Endodermal cell (in vitro differentiated cells): ENCODE measurements around the gene ATP12A. TPM values are rescaled to one million over a fixed set of nuclear protein-coding genes. Genes with fewer than 3 reads are reported as not detected.

Experiments used
- DNase-seq: peaks from one replicate; pipeline ENCODE4 v3.0.0-alpha.2; 2017
- H3K27ac ChIP-seq: 2 replicates; pipeline ENCODE4 v1.5.1; 2013; ENCODE audit warnings: mild to moderate bottlenecking, low read depth, low read length, moderate library complexity
- H3K27me3 ChIP-seq: 2 replicates; pipeline ENCODE4 v1.6.1; 2013; ENCODE audit warnings: mild to moderate bottlenecking, low read length, moderate library complexity; ENCODE audit not compliant: insufficient read depth, control insufficient read depth, poor library complexity, severe bottlenecking
- H3K36me3 ChIP-seq: 2 replicates; pipeline ENCODE4 v1.7.0; 2013; ENCODE audit warnings: mild to moderate bottlenecking, low read length, moderate library complexity; ENCODE audit not compliant: control insufficient read depth, insufficient read depth
- H3K4me1 ChIP-seq: one replicate; pipeline ENCODE4 v1.7.0; 2013; ENCODE audit warnings: low read length; ENCODE audit not compliant: control insufficient read depth, insufficient read depth
- H3K4me3 ChIP-seq: 2 replicates; pipeline ENCODE4 v1.5.1; 2013; ENCODE audit warnings: mild to moderate bottlenecking, low read length, moderate library complexity
- H3K9ac ChIP-seq: 2 replicates; pipeline ENCODE4 v1.6.1; 2013; ENCODE audit warnings: mild to moderate bottlenecking, low read length, moderate library complexity; ENCODE audit not compliant: poor library complexity, severe bottlenecking; ENCODE audit errors: extremely low read depth
- H3K9me3 ChIP-seq: 2 replicates; pipeline ENCODE4 v1.6.1; 2013; ENCODE audit warnings: mild to moderate bottlenecking, low read length, moderate library complexity; ENCODE audit not compliant: control insufficient read depth
- H3K27ac Mint-ChIP-seq: 2 replicates; pipeline ENCODE4 v1.8.0; 2020; ENCODE audit warnings: mixed read lengths
- H3K27me3 Mint-ChIP-seq: 2 replicates; pipeline ENCODE4 v1.8.0; 2021; ENCODE audit warnings: mild to moderate bottlenecking, mixed read lengths; ENCODE audit not compliant: insufficient read depth
- H3K36me3 Mint-ChIP-seq: 2 replicates; pipeline ENCODE4 v1.8.0; 2020; ENCODE audit warnings: low read depth, mixed read lengths
- H3K4me1 Mint-ChIP-seq: 2 replicates; pipeline ENCODE4 v1.8.0; 2020; ENCODE audit warnings: mixed read lengths
- H3K4me3 Mint-ChIP-seq: 2 replicates; pipeline ENCODE4 v1.8.0; 2020; ENCODE audit warnings: mild to moderate bottlenecking, moderate library complexity, mixed read lengths
- H3K9me3 Mint-ChIP-seq: 2 replicates; pipeline ENCODE4 v1.8.0; 2020; ENCODE audit warnings: mild to moderate bottlenecking, mixed read lengths
- CTCF ChIP-seq: fragments of 200-600 bp; sonication (generic); conservative IDR thresholded peaks from 2 replicates; pipeline ENCODE4 v1.5.0; 2021; ENCODE audit warnings: antibody characterized with exemption, mild to moderate bottlenecking
- WGBS, 2 experiments: methylation state at CpG; one replicate each; pipeline versions ENCODE4 v1.1.5 to v1.1.7; 2013; ENCODE audit warnings: missing lambda C conversion rate in 2 of 2, mixed read lengths in 1 of 2; ENCODE audit not compliant: insufficient coverage in 1 of 2, insufficient read length in 1 of 2; 5-methylcytosine and 5-hydroxymethylcytosine counted together
- total RNA-seq, 2 donors: library from RNA; stranded (reverse); fragmentation: NEBNext Ultra II Directional in 1 of 2; extraction: Animal tissue kit (Norgen Biotek cat#: 25700) in 1 of 2; gene quantifications; 2 replicates in 1 of 2; 3 replicates in 1 of 2; pipeline ENCODE4 v1.2.1, GENCODE V29; 2021

ATP12A gene
- total RNA-seq, 2 donors from 2014 or later: 4.9 to 10.5 TPM

GRCh38 chr13:24654741-24655140 lies 25.5 kb upstream of the ATP12A start:
- Histone ChIP-seq H3K36me3 (no peaks in the 10 kb centered on the region), H3K9me3 (no peaks in the 10 kb centered on the region), H3K27me3 (no peaks in the 10 kb centered on the region), H3K4me3 (no peak overlapping the region), H3K27ac (no peak overlapping the region), H3K4me1 (no peaks in the 10 kb centered on the region), H3K9ac (no peak overlapping the region)
- H3K36me3 Mint-ChIP-seq: no peaks in the 10 kb centered on the region
- DNase-seq: no peak
- H3K4me1 Mint-ChIP-seq: peaks cover 1% of the 10 kb centered on the region
- no peak overlapping the region for H3K27ac Mint-ChIP-seq
- peaks cover 4% of the 10 kb centered on the region for H3K27me3 Mint-ChIP-seq
- TF ChIP-seq CTCF: no peak
- WGBS, 2 experiments: 92% methylated on average over 3 to 4 of the region's 7 CpGs
- no peaks in the 10 kb centered on the region for H3K9me3 Mint-ChIP-seq
- H3K4me3 Mint-ChIP-seq: no peak overlapping the region

DNA sequence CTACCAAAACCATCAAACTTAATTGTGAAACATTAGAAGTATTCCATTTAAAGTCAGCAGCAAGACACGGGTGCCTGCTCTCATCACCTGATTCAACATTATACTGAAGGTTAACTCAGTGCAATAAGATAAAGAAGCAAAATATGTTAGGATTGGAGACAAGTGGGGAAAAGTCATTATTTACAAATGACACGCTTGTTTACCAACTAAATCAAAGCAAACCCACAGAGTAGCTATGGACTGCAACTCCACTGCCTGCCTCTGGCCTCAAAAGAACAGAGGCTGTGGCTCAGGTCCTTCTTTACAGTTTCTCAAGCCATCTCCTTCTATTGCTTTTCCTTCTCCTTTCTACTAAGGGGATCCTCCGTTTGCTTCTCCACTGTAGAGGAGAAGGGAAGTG lies 21.0 kb upstream of the ATP12A start:
- H3K4me3 ChIP-seq: no peak overlapping the region
- Mint-ChIP-seq H3K9me3 (no peaks in the 10 kb centered on the region), H3K4me3 (no peak overlapping the region), H3K36me3 (no peaks in the 10 kb centered on the region), H3K27me3 (peaks cover 10% of the 10 kb centered on the region), H3K4me1 (no peaks in the 10 kb centered on the region), H3K27ac (no peak overlapping the region)
- no peak overlapping the region for H3K27ac ChIP-seq
- TF ChIP-seq CTCF: no peak
- no peak for DNase-seq
- no peak overlapping the region for H3K9ac ChIP-seq
- H3K9me3 ChIP-seq: no peaks in the 10 kb centered on the region
- no peaks in the 10 kb centered on the region for H3K36me3 ChIP-seq
- WGBS, 2 experiments: 72 to 100% methylated on average over 1 to 3 of the region's 3 CpGs
- no peaks in the 10 kb centered on the region for H3K27me3 ChIP-seq
- no peaks in the 10 kb centered on the region for H3K4me1 ChIP-seq

DNA sequence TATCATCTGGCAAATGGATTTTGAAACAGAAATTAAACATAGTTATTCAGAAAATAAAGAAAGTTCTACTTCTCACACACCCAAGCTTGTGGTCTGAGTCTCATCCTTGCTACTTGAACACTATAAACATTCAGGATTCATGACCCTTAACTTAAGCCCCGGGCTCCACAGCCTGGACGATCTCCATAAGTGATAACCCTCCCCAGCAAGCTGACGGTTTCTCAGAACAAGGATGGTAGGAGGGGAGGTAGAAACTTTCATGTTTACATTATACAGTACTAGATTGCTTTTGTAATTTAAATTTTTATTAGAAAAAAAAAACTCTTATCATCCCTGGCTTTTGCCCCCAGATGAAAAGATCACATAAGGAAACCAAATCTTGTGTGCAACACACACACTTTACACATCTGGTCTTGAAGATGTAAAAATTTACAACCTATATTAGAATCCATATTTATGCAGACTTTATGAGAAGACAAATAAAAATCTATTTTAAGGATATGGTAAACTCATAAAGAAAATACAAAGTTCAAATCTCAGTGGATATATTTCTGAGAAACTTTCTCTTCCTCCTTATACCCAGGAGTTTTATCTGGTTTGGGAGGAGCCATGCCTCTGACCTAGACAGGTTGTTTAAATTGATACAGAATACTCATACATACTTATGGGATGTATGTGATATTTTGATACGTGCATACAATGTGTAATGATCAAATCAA lies 20.0 kb upstream of the ATP12A start:
- no peak for TF ChIP-seq CTCF
- no peaks in the 10 kb centered on the region for H3K27me3 ChIP-seq
- H3K9me3 ChIP-seq: no peaks in the 10 kb centered on the region
- H3K4me1 Mint-ChIP-seq: no peaks in the 10 kb centered on the region
- H3K36me3 Mint-ChIP-seq: no peaks in the 10 kb centered on the region
- H3K4me1 ChIP-seq: no peaks in the 10 kb centered on the region
- WGBS, 2 experiments: 80 to 100% methylated on average over 1 to 2 of the region's 4 CpGs
- H3K9me3 Mint-ChIP-seq: no peaks in the 10 kb centered on the region
- H3K27me3 Mint-ChIP-seq: peaks cover 10% of the 10 kb centered on the region
- DNase-seq: no peak
- H3K27ac Mint-ChIP-seq: no peak overlapping the region
- no peak overlapping the region for H3K27ac ChIP-seq
- H3K9ac ChIP-seq: no peak overlapping the region
- no peak overlapping the region for H3K4me3 Mint-ChIP-seq
- no peak overlapping the region for H3K4me3 ChIP-seq
- H3K36me3 ChIP-seq: no peaks in the 10 kb centered on the region
